ENCODE measurements around the gene ANAPC7. TPM values are rescaled to one million over a fixed set of nuclear protein-coding genes. Genes with fewer than 3 reads are reported as not detected.

ANAPC7 gene
- total and polyA plus RNA-seq, 3 experiments from 2014 or later: 26.9 to 67.1 (median 66.7) TPM

- H3K4me1 ChIP-seq (ENCODE audit: insufficient read depth, low read length): no peaks in the 10 kb centered on the region
- H3K36me3 Mint-ChIP-seq: peaks cover 18 to 98% (median 38%) of the 10 kb centered on the region in 3 donors
- no peak overlapping the region for H3K27ac ChIP-seq (ENCODE audit: low read depth, low read length)
- peak overlapping the region in 2 of 8 donors; percentile 9 to 96 for H3K27ac Mint-ChIP-seq
- no peak overlapping the region for H3K4me3 Mint-ChIP-seq
- DNase-seq: no peak
- no peaks in the 10 kb centered on the region for H3K27me3 Mint-ChIP-seq
- CTCF ChIA-PET: no interaction called here
- POLR2A ChIA-PET: no interaction called here
- no peaks in the 10 kb centered on the region for H3K27me3 ChIP-seq (ENCODE audit: insufficient read depth, low read length, poor library complexity, severe bottlenecking)
- no peak overlapping the region for H3K4me3 ChIP-seq (ENCODE audit: low read length)
- H3K36me3 ChIP-seq (ENCODE audit: insufficient read depth, low read length): peaks cover 85% of the 10 kb centered on the region
- peaks cover 0 to 2% (median 0%) of the 10 kb centered on the region in 3 donors for H3K4me1 Mint-ChIP-seq
- H3K9me3 ChIP-seq (ENCODE audit: low read length): no peaks in the 10 kb centered on the region
- no peaks in the 10 kb centered on the region for H3K9me3 Mint-ChIP-seq
These were observed 64.8 kb downstream of the ANAPC7 start for GRCh38 chr12:110338754-110339153.

GRCh38 chr12:110337912-110338710 is 65.4 kb downstream of the ANAPC7 start:
- no peaks in the 10 kb centered on the region for H3K4me1 ChIP-seq (ENCODE audit: insufficient read depth, low read length)
- no peaks in the 10 kb centered on the region for H3K27me3 ChIP-seq (ENCODE audit: insufficient read depth, low read length, poor library complexity, severe bottlenecking)
- H3K9me3 ChIP-seq (ENCODE audit: low read length): no peaks in the 10 kb centered on the region
- DNase-seq: no peak
- H3K9me3 Mint-ChIP-seq: no peaks in the 10 kb centered on the region
- ChIA-PET POLR2A (no interaction called here), CTCF (no interaction called here)
- no peaks in the 10 kb centered on the region for H3K27me3 Mint-ChIP-seq
- H3K27ac Mint-ChIP-seq: peak overlapping the region in 1 of 8 donors; percentile 51
- peaks cover 85% of the 10 kb centered on the region for H3K36me3 ChIP-seq (ENCODE audit: insufficient read depth, low read length)
- H3K27ac ChIP-seq (ENCODE audit: low read depth, low read length): no peak overlapping the region
- no peak overlapping the region for H3K4me3 Mint-ChIP-seq
- peaks cover 12 to 98% (median 34%) of the 10 kb centered on the region in 3 donors for H3K36me3 Mint-ChIP-seq
- H3K4me1 Mint-ChIP-seq: peaks cover 0 to 2% (median 0%) of the 10 kb centered on the region in 3 donors
- no peak overlapping the region for H3K4me3 ChIP-seq (ENCODE audit: low read length)

GRCh38 chr12:110335481-110336045 is 67.9 kb downstream of the ANAPC7 start:
- peaks cover 75% of the 10 kb centered on the region for H3K36me3 ChIP-seq (ENCODE audit: insufficient read depth, low read length)
- Mint-ChIP-seq H3K27me3 (no peaks in the 10 kb centered on the region), H3K9me3 (no peaks in the 10 kb centered on the region), H3K27ac (peak overlapping the region in 2 of 8 donors; percentile 33 to 37), H3K36me3 (peaks cover 10 to 97% (median 30%) of the 10 kb centered on the region in 3 donors), H3K4me3 (no peak overlapping the region), H3K4me1 (peaks cover 2 to 11% (median 3%) of the 10 kb centered on the region in 3 donors)
- POLR2A ChIA-PET: no interaction called here
- H3K4me1 ChIP-seq (ENCODE audit: insufficient read depth, low read length): no peaks in the 10 kb centered on the region
- H3K4me3 ChIP-seq (ENCODE audit: low read length): no peak overlapping the region
- no peaks in the 10 kb centered on the region for H3K27me3 ChIP-seq (ENCODE audit: insufficient read depth, low read length, poor library complexity, severe bottlenecking)
- DNase-seq: no peak
- CTCF ChIA-PET: no interaction called here
- no peaks in the 10 kb centered on the region for H3K9me3 ChIP-seq (ENCODE audit: low read length)
- no peak overlapping the region for H3K27ac ChIP-seq (ENCODE audit: low read depth, low read length)

- Histone ChIP-seq H3K9me3 (ENCODE audit: low read length) (no peaks in the 10 kb centered on the region), H3K36me3 (ENCODE audit: insufficient read depth, low read length) (peaks cover 67% of the 10 kb centered on the region), H3K4me1 (ENCODE audit: insufficient read depth, low read length) (no peaks in the 10 kb centered on the region), H3K27me3 (ENCODE audit: insufficient read depth, low read length, poor library complexity, severe bottlenecking) (no peaks in the 10 kb centered on the region), H3K4me3 (ENCODE audit: low read length) (no peak overlapping the region), H3K27ac (ENCODE audit: low read depth, low read length) (no peak overlapping the region)
- H3K9me3 Mint-ChIP-seq: no peaks in the 10 kb centered on the region
- CTCF ChIA-PET: no interaction called here
- H3K36me3 Mint-ChIP-seq: peaks cover 4 to 94% (median 19%) of the 10 kb centered on the region in 3 donors
- no peak for DNase-seq
- H3K27me3 Mint-ChIP-seq: no peaks in the 10 kb centered on the region
- POLR2A ChIA-PET: no interaction called here
- H3K4me3 Mint-ChIP-seq: no peak overlapping the region
- peaks cover 5 to 22% (median 12%) of the 10 kb centered on the region in 3 donors for H3K4me1 Mint-ChIP-seq
- H3K27ac Mint-ChIP-seq: peak overlapping the region in 2 of 8 donors; percentile 23 to 63
These were observed 70.3 kb downstream of the ANAPC7 start for GRCh38 chr12:110333201-110333600.

GRCh38 chr12:110330544-110330943 is 73.0 kb downstream of the ANAPC7 start:
- H3K9me3 ChIP-seq (ENCODE audit: low read length): no peaks in the 10 kb centered on the region
- no peak overlapping the region for H3K4me3 Mint-ChIP-seq
- no peak overlapping the region for H3K4me3 ChIP-seq (ENCODE audit: low read length)
- peaks cover 62% of the 10 kb centered on the region for H3K36me3 ChIP-seq (ENCODE audit: insufficient read depth, low read length)
- ChIA-PET POLR2A (no interaction called here), CTCF (interaction anchor here (1.1 to 1.2 kb wide), 2 partner anchors 22 to 231 kb away, joined by 3 to 5 read pairs; no protein-coding TSS in a partner anchor)
- H3K4me1 ChIP-seq (ENCODE audit: insufficient read depth, low read length): no peaks in the 10 kb centered on the region
- no peaks in the 10 kb centered on the region for H3K27me3 ChIP-seq (ENCODE audit: insufficient read depth, low read length, poor library complexity, severe bottlenecking)
- peak overlapping the region in 2 of 8 donors; percentile 12 to 66 for H3K27ac Mint-ChIP-seq
- peaks cover 15 to 92% (median 20%) of the 10 kb centered on the region in 3 donors for H3K36me3 Mint-ChIP-seq
- DNase-seq: no peak
- H3K27me3 Mint-ChIP-seq: no peaks in the 10 kb centered on the region
- H3K9me3 Mint-ChIP-seq: no peaks in the 10 kb centered on the region
- H3K27ac ChIP-seq (ENCODE audit: low read depth, low read length): no peak overlapping the region
- peaks cover 5 to 34% (median 18%) of the 10 kb centered on the region in 3 donors for H3K4me1 Mint-ChIP-seq

GRCh38 chr12:110330124-110330523 is 73.4 kb downstream of the ANAPC7 start:
- Histone ChIP-seq H3K36me3 (ENCODE audit: insufficient read depth, low read length) (peaks cover 58% of the 10 kb centered on the region), H3K27ac (ENCODE audit: low read depth, low read length) (no peak overlapping the region), H3K4me1 (ENCODE audit: insufficient read depth, low read length) (no peaks in the 10 kb centered on the region), H3K4me3 (ENCODE audit: low read length) (no peak overlapping the region), H3K9me3 (ENCODE audit: low read length) (no peaks in the 10 kb centered on the region), H3K27me3 (ENCODE audit: insufficient read depth, low read length, poor library complexity, severe bottlenecking) (no peaks in the 10 kb centered on the region)
- H3K27ac Mint-ChIP-seq: peak overlapping the region in 4 of 8 donors; percentile 6 to 72 (median 39)
- peaks cover 5 to 34% (median 18%) of the 10 kb centered on the region in 3 donors for H3K4me1 Mint-ChIP-seq
- no peaks in the 10 kb centered on the region for H3K27me3 Mint-ChIP-seq
- H3K9me3 Mint-ChIP-seq: no peaks in the 10 kb centered on the region
- no peak for DNase-seq
- no peak overlapping the region for H3K4me3 Mint-ChIP-seq
- POLR2A ChIA-PET: no interaction called here
- CTCF ChIA-PET: interaction anchor here (0.9 to 1.2 kb wide), 3 partner anchors 22 to 230 kb away, joined by 3 to 5 read pairs (median 3); no protein-coding TSS in a partner anchor
- H3K36me3 Mint-ChIP-seq: peaks cover 15 to 89% (median 17%) of the 10 kb centered on the region in 3 donors

- Mint-ChIP-seq H3K36me3 (peaks cover 15 to 86% (median 17%) of the 10 kb centered on the region in 3 donors), H3K4me1 (peaks cover 5 to 34% (median 18%) of the 10 kb centered on the region in 3 donors), H3K27ac (peak overlapping the region in 2 of 8 donors; percentile 12 to 23), H3K4me3 (no peak overlapping the region), H3K9me3 (no peaks in the 10 kb centered on the region), H3K27me3 (no peaks in the 10 kb centered on the region)
- no peak overlapping the region for H3K27ac ChIP-seq (ENCODE audit: low read depth, low read length)
- ChIA-PET CTCF (interaction anchor here (0.9 to 1.2 kb wide), 3 partner anchors 23 to 230 kb away, joined by 3 to 5 read pairs (median 3); no protein-coding TSS in a partner anchor), POLR2A (no interaction called here)
- no peaks in the 10 kb centered on the region for H3K27me3 ChIP-seq (ENCODE audit: insufficient read depth, low read length, poor library complexity, severe bottlenecking)
- no peaks in the 10 kb centered on the region for H3K4me1 ChIP-seq (ENCODE audit: insufficient read depth, low read length)
- no peak for DNase-seq
- H3K9me3 ChIP-seq (ENCODE audit: low read length): no peaks in the 10 kb centered on the region
- H3K36me3 ChIP-seq (ENCODE audit: insufficient read depth, low read length): peaks cover 54% of the 10 kb centered on the region
- no peak overlapping the region for H3K4me3 ChIP-seq (ENCODE audit: low read length)
These were observed 73.8 kb downstream of the ANAPC7 start for GRCh38 chr12:110329710-110330109.

Measured in CD8-positive, alpha-beta memory T cell (primary cell).